ENCODE data around the gene CNOT10. TPM values are rescaled to one million over a fixed set of nuclear protein-coding genes. Genes with fewer than 3 reads are reported as not detected.

Gene CNOT10, protein sequence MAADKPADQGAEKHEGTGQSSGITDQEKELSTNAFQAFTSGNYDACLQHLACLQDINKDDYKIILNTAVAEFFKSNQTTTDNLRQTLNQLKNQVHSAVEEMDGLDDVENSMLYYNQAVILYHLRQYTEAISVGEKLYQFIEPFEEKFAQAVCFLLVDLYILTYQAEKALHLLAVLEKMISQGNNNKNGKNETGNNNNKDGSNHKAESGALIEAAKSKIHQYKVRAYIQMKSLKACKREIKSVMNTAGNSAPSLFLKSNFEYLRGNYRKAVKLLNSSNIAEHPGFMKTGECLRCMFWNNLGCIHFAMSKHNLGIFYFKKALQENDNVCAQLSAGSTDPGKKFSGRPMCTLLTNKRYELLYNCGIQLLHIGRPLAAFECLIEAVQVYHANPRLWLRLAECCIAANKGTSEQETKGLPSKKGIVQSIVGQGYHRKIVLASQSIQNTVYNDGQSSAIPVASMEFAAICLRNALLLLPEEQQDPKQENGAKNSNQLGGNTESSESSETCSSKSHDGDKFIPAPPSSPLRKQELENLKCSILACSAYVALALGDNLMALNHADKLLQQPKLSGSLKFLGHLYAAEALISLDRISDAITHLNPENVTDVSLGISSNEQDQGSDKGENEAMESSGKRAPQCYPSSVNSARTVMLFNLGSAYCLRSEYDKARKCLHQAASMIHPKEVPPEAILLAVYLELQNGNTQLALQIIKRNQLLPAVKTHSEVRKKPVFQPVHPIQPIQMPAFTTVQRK
- 10 to 100 TPM; 23.8 to 34.1 TPM for total RNA-seq

- no peak for TF ChIP-seq CTCF (IDR thresholded peaks at IDR 0.05)
- Histone ChIP-seq H3K9me3 (no peaks in the 10 kb centered on the region), H3K27me3 (no peaks in the 10 kb centered on the region), H3K4me3 (peak within 1 kb of the TSS; percentile 59), H3K9ac (ENCODE audit: low read depth in 2 of 2, low read length in 2 of 2) (peak within 1 kb of the TSS; percentile 67 to 80), H3K4me1 (peaks cover 6% of the 10 kb centered on the region), H3K36me3 (no peaks in the 10 kb centered on the region), H3K27ac (peak within 1 kb of the TSS; percentile 81)
- intact Hi-C loops (cut with DNase I), result no loop called here
- DNase-seq, result peak; percentile 95
These were observed at the start of gene CNOT10 for GRCh38 chr3:32684800-32685542. Gene CNOT10 (plus strand): TSS chr3:32685188. CDS start chr3:32685461, 273 bp downstream.

- Histone ChIP-seq H3K27me3 (no peaks in the 10 kb centered on the region), H3K9me3 (no peaks in the 10 kb centered on the region), H3K4me3 (no peak overlapping the region), H3K4me1 (no peaks in the 10 kb centered on the region), H3K36me3 (no peaks in the 10 kb centered on the region), H3K9ac (ENCODE audit: low read depth in 2 of 2, low read length in 2 of 2) (no peak overlapping the region), H3K27ac (no peak overlapping the region)
- no peak for DNase-seq
- intact Hi-C loops (cut with DNase I), result no loop called here
- TF ChIP-seq CTCF (IDR thresholded peaks at IDR 0.05), result no peak
These were observed 44.0 kb upstream of the CNOT10 start for GRCh38 chr3:32640939-32641338.

DNA sequence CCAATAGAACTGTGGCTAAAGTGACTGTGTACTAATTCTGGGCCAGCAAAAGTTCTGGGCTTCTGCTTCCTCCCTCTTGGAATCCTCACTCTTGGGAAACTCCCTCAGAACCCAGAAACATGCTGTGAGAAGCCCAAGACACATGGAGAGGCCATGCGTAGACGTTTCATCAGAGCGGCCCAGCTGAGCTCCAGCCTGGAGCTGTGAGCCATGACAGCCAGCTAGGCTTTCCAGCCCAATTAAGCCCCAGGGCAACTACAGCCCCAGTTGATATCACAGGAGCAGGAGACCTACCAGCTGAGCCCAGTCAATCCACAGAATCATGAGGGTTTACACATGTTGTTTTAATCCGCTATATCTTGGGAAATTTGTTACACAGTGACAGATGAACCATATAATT lies 43.6 kb upstream of the CNOT10 start:
- Histone ChIP-seq H3K9ac (ENCODE audit: low read depth in 2 of 2, low read length in 2 of 2) (no peak overlapping the region), H3K9me3 (no peaks in the 10 kb centered on the region), H3K36me3 (no peaks in the 10 kb centered on the region), H3K27ac (no peak overlapping the region), H3K27me3 (no peaks in the 10 kb centered on the region), H3K4me1 (no peaks in the 10 kb centered on the region), H3K4me3 (no peak overlapping the region)
- peak; percentile 18 for DNase-seq
- intact Hi-C loops (cut with DNase I), result no loop called here
- no peak for TF ChIP-seq CTCF (IDR thresholded peaks at IDR 0.05)

- no peaks in the 10 kb centered on the region for H3K4me1 ChIP-seq
- TF ChIP-seq CTCF (IDR thresholded peaks at IDR 0.05), result no peak
- no peaks in the 10 kb centered on the region for H3K36me3 ChIP-seq
- no peaks in the 10 kb centered on the region for H3K9me3 ChIP-seq
- H3K27ac ChIP-seq, result no peak overlapping the region
- H3K27me3 ChIP-seq, result no peaks in the 10 kb centered on the region
- intact Hi-C loops (cut with DNase I), result no loop called here
- H3K9ac ChIP-seq (ENCODE audit: low read depth in 2 of 2, low read length in 2 of 2), result no peak overlapping the region
- no peak for DNase-seq
- no peak overlapping the region for H3K4me3 ChIP-seq
These were observed 41.6 kb upstream of the CNOT10 start for GRCh38 chr3:32643354-32643753.

- no peaks in the 10 kb centered on the region for H3K9me3 ChIP-seq
- TF ChIP-seq CTCF (IDR thresholded peaks at IDR 0.05), result no peak
- H3K4me3 ChIP-seq, result no peak overlapping the region
- DNase-seq, result no peak
- intact Hi-C loops (cut with DNase I), result no loop called here
- no peak overlapping the region for H3K9ac ChIP-seq (ENCODE audit: low read depth in 2 of 2, low read length in 2 of 2)
- no peaks in the 10 kb centered on the region for H3K27me3 ChIP-seq
- no peaks in the 10 kb centered on the region for H3K36me3 ChIP-seq
- H3K27ac ChIP-seq, result no peak overlapping the region
- H3K4me1 ChIP-seq, result no peaks in the 10 kb centered on the region
These were observed 41.2 kb upstream of the CNOT10 start for GRCh38 chr3:32643816-32644215.
